ENCODE measurements around the gene TRIM24.

The TRIM24 gene

GRCh38 chr7:138626846-138627245 lies 166.8 kb downstream of the TRIM24 start:
- DNase-seq, result no peak

- no peak for DNase-seq
Observed at GRCh38 chr7:138627361-138627760, 167.3 kb downstream of the TRIM24 start.

- DNase-seq, result no peak
Observed at GRCh38 chr7:138630059-138630610, 170.1 kb downstream of the TRIM24 start.

- no peak for DNase-seq
Observed at GRCh38 chr7:138632384-138632783, 172.3 kb downstream of the TRIM24 start.

DNA sequence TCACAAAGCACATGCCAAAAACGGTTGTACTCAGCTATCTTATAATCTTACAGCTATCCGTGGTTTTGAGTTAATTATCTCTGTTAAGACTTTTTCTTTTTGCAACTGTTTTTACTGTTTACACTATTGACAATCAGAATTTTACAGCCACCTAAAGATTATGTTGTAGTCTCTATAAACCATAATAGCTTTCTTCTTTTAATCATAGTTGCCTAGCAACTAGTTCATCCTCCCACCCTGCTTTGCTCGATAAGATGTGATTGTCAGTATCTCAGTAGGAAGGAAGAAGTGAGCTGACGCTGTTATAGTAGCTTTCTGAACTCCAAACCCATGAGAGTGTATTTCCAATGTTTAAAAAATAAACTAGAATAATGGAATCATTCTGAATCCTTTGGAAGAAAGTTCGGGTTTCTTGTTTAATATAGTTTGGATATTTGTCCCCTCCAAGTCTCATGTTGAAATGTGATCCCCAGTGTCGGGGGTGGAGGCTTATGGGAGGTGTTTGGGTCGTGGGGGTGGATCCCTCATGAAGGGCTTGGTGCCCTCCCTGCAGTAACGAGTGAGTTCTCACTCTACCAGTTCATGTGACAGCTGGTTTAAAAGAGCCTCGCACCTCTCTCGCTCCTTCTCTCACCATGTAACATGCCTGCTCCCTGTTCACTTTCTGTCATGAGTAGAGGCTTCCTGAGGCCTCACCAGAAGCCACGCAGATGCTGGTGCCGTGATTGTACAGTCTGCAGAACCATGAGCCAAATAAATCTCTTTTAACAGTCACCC lies 173.0 kb downstream of the TRIM24 start:
- no peak for DNase-seq

Measured in effector CD4-positive, alpha-beta T cell (primary cell).